HCT116 (cell line): ENCODE data around the gene EVI5. TPM values are rescaled to one million over a fixed set of nuclear protein-coding genes. Genes with fewer than 3 reads are reported as not detected.

Experiments used
- ATAC-seq: fragments of 200-7000 bp; cut with Tn5 transposase; 2 replicates; pipeline ENCODE4 v1.9.1; 2020; ENCODE audit warnings: mild to moderate bottlenecking, moderate library complexity
- BruUV-seq: library from RNA; stranded (reverse); fragments of 400-500 nt; replicated peaks from 2 replicates; lab custom pipeline; 2021; lab: Mats Ljungman, UMichigan
- CTCF ChIA-PET: fragments of 300-600 bp; sonication (Branson Sonifier 250); formaldehyde crosslinking; loops from one replicate; lab custom pipeline; 2021; ENCODE audit warnings: antibody characterized with exemption; lab: Charles Lee
- POLR2A ChIA-PET: fragments of 300-600, 350-600 bp; sonication (Branson Sonifier 250); formaldehyde crosslinking; loops from one replicate; lab custom pipeline; 2021; ENCODE audit warnings: antibody characterized with exemption; lab: Charles Lee
- RAD21 ChIA-PET, 2 experiments: fragments of 300-600 bp; sonication (Branson Sonifier 250); formaldehyde crosslinking; loops; one replicate each; lab custom pipeline; 2023; ENCODE audit warnings: low total read pairs in 2 of 2; ENCODE audit not compliant: uncharacterized antibody in 2 of 2, unreplicated experiment in 2 of 2, low non-redundant PET in 1 of 2; lab: Charles Lee
- DNase-seq: peaks from one replicate; pipeline ENCODE4 v3.0.0-alpha.2; 2010; ENCODE audit warnings: low read depth, low spot score
- H2AFZ ChIP-seq: fragments of 200-600 bp; shearing (Covaris generic), sonication (generic); 2 replicates; pipeline ENCODE4 v1.6.1; 2017; ENCODE audit warnings: low read depth, mixed run types, mixed read lengths, antibody characterized with exemption, low read length; ENCODE audit not compliant: poor library complexity, severe bottlenecking
- H3K27ac ChIP-seq: 2 replicates; pipeline ENCODE4 v1.5.1; 2012; ENCODE audit warnings: low read depth, low read length
- H3K27me3 ChIP-seq: fragments of 200-600 bp; sonication (generic); 2 replicates; pipeline ENCODE4 v1.6.1; 2016; ENCODE audit warnings: mixed run types, low read length, mixed read lengths; ENCODE audit not compliant: insufficient read depth
- H3K36me3 ChIP-seq, 2 experiments: fragments of 200-500 bp in 1 of 2; fragments of 200-600 bp in 1 of 2; sonication (Bioruptor generic) in 1 of 2; sonication (generic) in 1 of 2; 2 replicates each; pipeline versions ENCODE4 v1.5.1 to v1.6.1; 2014 to 2016; ENCODE audit warnings: low read length in 2 of 2, inconsistent platforms in 1 of 2, mixed read lengths in 1 of 2, mixed run types in 1 of 2; ENCODE audit not compliant: insufficient read depth in 2 of 2, control insufficient read depth in 1 of 2
- H3K4me1 ChIP-seq, 2 experiments: fragments of 200-600 bp in 1 of 2; sonication (generic) in 1 of 2; 2 replicates each; pipeline versions ENCODE4 v1.5.1 to v1.6.1; 2012 to 2017; ENCODE audit warnings: low read length in 2 of 2, inconsistent platforms in 1 of 2, mild to moderate bottlenecking in 1 of 2, mixed read lengths in 1 of 2, mixed run types in 1 of 2, moderate library complexity in 1 of 2; ENCODE audit not compliant: insufficient read depth in 2 of 2, control insufficient read depth in 1 of 2
- H3K4me2 ChIP-seq: fragments of 200-600 bp; sonication (generic); 2 replicates; pipeline ENCODE4 v1.6.1; 2017; ENCODE audit warnings: mixed run types, low read length, mixed read lengths
- H3K4me3 ChIP-seq, 2 experiments: fragments of 200-600 bp in 1 of 2; sonication (generic) in 1 of 2; replicated peaks in 1 of 2; 2 replicates each; pipeline ENCODE4 v1.5.1; 2011 to 2016; ENCODE audit warnings: low read length in 2 of 2, control low read depth in 1 of 2, low read depth in 1 of 2, mild to moderate bottlenecking in 1 of 2, mixed read lengths in 1 of 2, mixed run types in 1 of 2
- H3K79me2 ChIP-seq: fragments of 200-600 bp; sonication (generic); 2 replicates; pipeline ENCODE4 v1.6.1; 2017; ENCODE audit warnings: mild to moderate bottlenecking, mixed run types, low read length, moderate library complexity, mixed read lengths; ENCODE audit not compliant: insufficient read depth
- H3K9ac ChIP-seq: fragments of 200-600 bp; sonication (generic); 2 replicates; pipeline ENCODE4 v1.6.1; 2016; ENCODE audit warnings: low read length, mixed read lengths
- H3K9me2 ChIP-seq: fragments of 200-600 bp; sonication (generic), shearing (Covaris generic); 2 replicates; pipeline ENCODE4 v1.6.1; 2017; ENCODE audit warnings: mixed run types, mild to moderate bottlenecking, moderate library complexity; ENCODE audit not compliant: insufficient read depth
- H3K9me3 ChIP-seq, 2 experiments: fragments of 200-500 bp in 1 of 2; fragments of 200-600 bp in 1 of 2; sonication (Bioruptor generic) in 1 of 2; sonication (generic) in 1 of 2; 2 replicates each; pipeline ENCODE4 v1.6.1; 2014 to 2017; ENCODE audit warnings: low read length in 2 of 2, mixed read lengths in 2 of 2, inconsistent platforms in 1 of 2, low read depth in 1 of 2, mild to moderate bottlenecking in 1 of 2, mixed run types in 1 of 2, moderate library complexity in 1 of 2; ENCODE audit not compliant: control insufficient read depth in 1 of 2, insufficient read depth in 1 of 2
- H4K20me1 ChIP-seq: fragments of 200-600 bp; sonication (generic), shearing (Covaris generic); 2 replicates; pipeline ENCODE4 v1.6.1; 2017; ENCODE audit warnings: mixed run types, mild to moderate bottlenecking, moderate library complexity; ENCODE audit not compliant: insufficient read depth
- ATF3 ChIP-seq: IDR thresholded peaks from 2 replicates; pipeline ENCODE4 v1.6.1; 2012
- CBX3 ChIP-seq: IDR thresholded peaks from 2 replicates; pipeline ENCODE4 v1.6.1; 2012; ENCODE audit warnings: low read depth
- CEBPB ChIP-seq: IDR thresholded peaks from 2 replicates; pipeline ENCODE4 v1.6.1; 2012; ENCODE audit warnings: low read depth
- CTCF ChIP-seq, 3 experiments: fragments of 200-600 bp in 1 of 3; sonication (generic) in 1 of 3; IDR thresholded peaks in 2 of 3; conservative IDR thresholded peaks in 1 of 3; 2 replicates each; pipeline ENCODE4 v1.5.1; 2012 to 2017; ENCODE audit warnings: low read depth in 2 of 3, low read length in 2 of 3, antibody characterized with exemption in 1 of 3, borderline replicate concordance in 1 of 3, control low read depth in 1 of 3, mild to moderate bottlenecking in 1 of 3, mixed read lengths in 1 of 3, mixed run types in 1 of 3, moderate library complexity in 1 of 3; ENCODE audit not compliant: insufficient read depth in 1 of 3
- EGR1 ChIP-seq: IDR thresholded peaks from 2 replicates; pipeline ENCODE4 v1.6.1; 2012; ENCODE audit warnings: low read depth
- ELF1 ChIP-seq: IDR thresholded peaks from 2 replicates; pipeline ENCODE4 v1.6.1; 2012; ENCODE audit warnings: low read depth, borderline replicate concordance
- EZH2 ChIP-seq: fragments of 200-600 bp; sonication (generic); IDR thresholded peaks from 2 replicates; pipeline ENCODE4 v1.6.1; 2017; ENCODE audit warnings: antibody characterized with exemption, mixed run types
- EZH2phosphoT487 ChIP-seq: fragments of 200-600 bp; IDR thresholded peaks from 2 replicates; pipeline ENCODE4 v1.6.1; 2018; ENCODE audit warnings: antibody characterized with exemption, borderline replicate concordance
- FOSL1 ChIP-seq: IDR thresholded peaks from 2 replicates; pipeline ENCODE4 v1.6.1; 2012; ENCODE audit warnings: low read depth
- JUND ChIP-seq: IDR thresholded peaks from 2 replicates; pipeline ENCODE4 v1.6.1; 2012
- MAX ChIP-seq: IDR thresholded peaks from 2 replicates; pipeline ENCODE4 v1.6.1; 2012
- POLR2A ChIP-seq: IDR thresholded peaks from 2 replicates; pipeline ENCODE4 v1.7.0; 2011; ENCODE audit warnings: borderline replicate concordance; ENCODE audit not compliant: insufficient read depth, insufficient read length; ENCODE audit errors: extremely low read depth
- RAD21 ChIP-seq: IDR thresholded peaks from 2 replicates; pipeline ENCODE4 v1.6.1; 2012; ENCODE audit warnings: low read depth, mild to moderate bottlenecking
- SIN3A ChIP-seq: IDR thresholded peaks from 2 replicates; pipeline ENCODE4 v1.6.1; 2012; ENCODE audit warnings: low read depth
- SP1 ChIP-seq: IDR thresholded peaks from 2 replicates; pipeline ENCODE4 v1.6.1; 2012; ENCODE audit warnings: low read depth
- SRF ChIP-seq: IDR thresholded peaks from 2 replicates; pipeline ENCODE4 v1.6.1; 2012; ENCODE audit warnings: low read depth
- TCF7L2 ChIP-seq: IDR thresholded peaks from 2 replicates; pipeline ENCODE4 v1.7.0; 2011; ENCODE audit warnings: borderline replicate concordance, inconsistent platforms; ENCODE audit not compliant: insufficient read depth, insufficient read length; ENCODE audit errors: extremely low read depth
- YY1 ChIP-seq: IDR thresholded peaks from 2 replicates; pipeline ENCODE4 v1.6.1; 2011; ENCODE audit warnings: low read length, low read depth, moderate library complexity, mild to moderate bottlenecking; ENCODE audit not compliant: insufficient replicate concordance; ENCODE audit errors: extremely low read depth
- ZFX ChIP-seq: fragments of 450-650 bp; IDR thresholded peaks from 2 replicates; pipeline ENCODE4 v1.6.1; 2017
- ZNF274 ChIP-seq: fragments of 200-500 bp; sonication (Bioruptor generic); IDR thresholded peaks from 2 replicates; pipeline ENCODE4 v1.6.1; 2014; ENCODE audit warnings: mild to moderate bottlenecking, low read depth, low read length, inconsistent platforms
- intact Hi-C: fragments of 100-400 bp; cut with micrococcal nuclease; formaldehyde crosslinking; loops from 2 replicates; pipeline ENCODE4 v1.10.0; 2022
- total RNA-seq: library from RNA; stranded (reverse); gene quantifications from one replicate; pipeline ENCODE4 v1.2.1, GENCODE V29; 2021; ENCODE audit not compliant: unreplicated experiment

EVI5 gene
- total RNA-seq, 1 experiment from 2014 or later: 21.8 TPM

- Histone ChIP-seq H3K4me3 (no peak overlapping the region), H2AFZ (no peak overlapping the region), H3K4me2 (no peak overlapping the region), H3K36me3 (no peaks in the 10 kb centered on the region), H3K9ac (no peak overlapping the region), H4K20me1 (no peaks in the 10 kb centered on the region), H3K9me3 (no peaks in the 10 kb centered on the region), H3K79me2 (no peaks in the 10 kb centered on the region), H3K27ac (no peak overlapping the region), H3K27me3 (no peaks in the 10 kb centered on the region), H3K9me2 (no peaks in the 10 kb centered on the region), H3K4me1 (no peaks in the 10 kb centered on the region)
- ChIA-PET RAD21 (no interaction called here), POLR2A (no interaction called here), CTCF (no interaction called here)
- intact Hi-C loops: no loop called here
- BruUV-seq: no TSS peak
- DNase-seq: no peak
- ATAC-seq: no peak
- no peak for TF ChIP-seq JUND
- no peak for TF ChIP-seq RAD21
- no peak for TF ChIP-seq EGR1
- no peak for TF ChIP-seq TCF7L2
- no peak for TF ChIP-seq POLR2A
- TF ChIP-seq ATF3: no peak
- TF ChIP-seq FOSL1: no peak
- no peak for TF ChIP-seq SP1
- TF ChIP-seq SRF: no peak
- no peak for TF ChIP-seq CEBPB
- TF ChIP-seq CTCF (IDR thresholded peaks at IDR 0.05 in 2 of 3, conservative IDR thresholded peaks at IDR 0.05 in 1 of 3; ENCODE audit: borderline replicate concordance in 1 of 3, insufficient read depth in 1 of 3, low read depth in 2 of 3, low read length in 2 of 3): no peak
- TF ChIP-seq CBX3: no peak
- no peak for TF ChIP-seq MAX
- TF ChIP-seq SIN3A: no peak
- TF ChIP-seq EZH2phosphoT487: no peak
- TF ChIP-seq YY1: no peak
- TF ChIP-seq ZFX: no peak
- TF ChIP-seq EZH2: no peak
- TF ChIP-seq ELF1: no peak
- no peak for TF ChIP-seq ZNF274
Measured at GRCh38 chr1:92797961-92798360, 13.1 kb upstream of the EVI5 start.
